Mesenteric fat pad (tissue), 1 donor: ENCODE results near the gene NNT. TPM values are rescaled to one million over a fixed set of nuclear protein-coding genes. Genes with fewer than 3 reads are reported as not detected.
"Not testable (repeated sequence)": the region's sequence is repeated elsewhere in the genome, so short reads cannot be mapped to it uniquely, and the experiment has no call there.

Experiments
- DNase-seq: peaks from one replicate; pipeline ENCODE4 v3.0.0-alpha.2; 2020; ENCODE audit warnings: low spot score
- long read RNA-seq: library from polyadenylated mRNA; unstranded; transcript quantifications from one replicate; pipeline ENCODE4 v2.0.0, GENCODE V29; 2020
- total RNA-seq: library from RNA; stranded (reverse); fragmentation: NEBNext Ultra II Directional; extraction: Animal tissue kit (Norgen Biotek cat#: 25700); gene quantifications from one replicate; pipeline ENCODE4 v1.2.1, GENCODE V29; 2021
- donor health status: DM: yes; HTN: yes; CAD: no.

The NNT gene
- 81.6 TPM for total RNA-seq
- long read RNA-seq, full-length matches to known transcripts = 2 of 50 reads
- long read RNA-seq, partial matches to known transcripts = 30 of 50 reads
- long read RNA-seq, other reads (novel, unspliced or antisense) = 18 of 50 reads

- peak; percentile 93 for DNase-seq
Observed at GRCh38 chr5:43602461-43603343, at the start of gene NNT. NNT (plus strand) TSS chr5:43603180; CDS start chr5:43609196, 6,016 bp downstream.

GRCh38 chr5:43553381-43553780 is 49.6 kb upstream of the NNT start:
- DNase-seq = no peak

DNA sequence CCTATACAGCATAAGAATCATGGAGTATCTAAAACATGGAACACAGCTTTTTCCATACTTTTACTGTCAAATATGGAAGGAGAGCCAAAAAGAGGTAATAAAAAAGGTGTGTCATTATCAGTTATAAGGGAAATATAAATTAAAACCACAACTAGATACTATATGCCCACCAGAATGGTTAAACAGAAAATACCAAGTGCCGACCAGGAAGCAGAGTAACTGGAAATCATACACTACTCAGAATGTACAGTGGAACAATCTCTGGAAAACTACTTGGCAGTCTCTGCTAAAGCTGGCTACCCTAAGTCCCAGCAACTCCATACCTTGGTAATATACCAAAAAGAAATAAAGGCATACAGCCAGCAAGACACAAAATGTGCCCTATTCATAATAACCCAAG is 48.5 kb upstream of the NNT start:
- no peak for DNase-seq

- peak; percentile 90 for DNase-seq
Observed at GRCh38 chr5:43555895-43556606, 46.9 kb upstream of the NNT start.

- not testable (repeated sequence) for DNase-seq
Observed at GRCh38 chr5:43556607-43556856, 46.4 kb upstream of the NNT start.

- DNase-seq = peak; percentile 94
Observed at GRCh38 chr5:43556857-43557542, 46.0 kb upstream of the NNT start, which contains the start of gene PAIP1. PAIP1 (minus strand) TSS chr5:43557077; CDS start chr5:43556846, 231 bp downstream.

DNA sequence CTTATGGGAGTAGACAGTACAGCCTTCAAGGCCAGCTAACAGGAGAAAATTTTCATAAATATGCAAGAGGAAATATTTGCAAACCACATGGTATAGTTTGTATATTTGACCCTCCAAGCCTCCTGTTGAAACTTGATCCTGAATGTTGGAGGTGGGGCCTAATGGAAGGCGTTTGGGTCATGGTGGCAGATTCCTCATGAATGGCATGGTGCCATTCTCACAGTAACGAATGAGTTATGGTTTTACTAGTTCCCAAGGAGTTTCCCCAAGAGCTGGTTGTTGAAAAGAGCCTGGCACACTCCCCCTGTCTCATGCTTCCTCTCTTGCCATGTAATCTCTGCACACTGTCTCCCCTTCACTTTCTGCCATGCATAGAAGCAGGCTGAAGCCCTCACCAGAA is 42.9 kb upstream of the NNT start:
- no peak for DNase-seq

DNA sequence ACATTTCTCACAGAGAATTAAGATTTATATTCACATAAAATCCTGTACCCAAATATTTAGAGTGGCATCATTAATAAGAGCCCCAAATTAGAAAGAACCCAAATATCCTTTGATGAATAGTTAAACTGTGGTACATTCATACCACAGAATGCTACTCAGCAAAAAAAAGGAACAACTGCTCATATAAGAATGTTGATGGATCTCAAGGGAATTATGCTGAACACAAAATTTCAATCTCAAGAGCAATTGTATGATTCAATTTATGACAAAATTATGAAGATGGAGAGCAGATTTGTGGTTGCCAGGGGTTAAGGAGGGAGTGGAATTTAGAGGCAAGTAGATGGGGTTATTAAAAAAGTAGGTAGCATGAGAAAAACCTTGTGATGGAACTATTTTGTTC is 41.6 kb upstream of the NNT start:
- no peak for DNase-seq

- no peak for DNase-seq
Observed at GRCh38 chr5:43563321-43563720, 39.7 kb upstream of the NNT start.

DNA sequence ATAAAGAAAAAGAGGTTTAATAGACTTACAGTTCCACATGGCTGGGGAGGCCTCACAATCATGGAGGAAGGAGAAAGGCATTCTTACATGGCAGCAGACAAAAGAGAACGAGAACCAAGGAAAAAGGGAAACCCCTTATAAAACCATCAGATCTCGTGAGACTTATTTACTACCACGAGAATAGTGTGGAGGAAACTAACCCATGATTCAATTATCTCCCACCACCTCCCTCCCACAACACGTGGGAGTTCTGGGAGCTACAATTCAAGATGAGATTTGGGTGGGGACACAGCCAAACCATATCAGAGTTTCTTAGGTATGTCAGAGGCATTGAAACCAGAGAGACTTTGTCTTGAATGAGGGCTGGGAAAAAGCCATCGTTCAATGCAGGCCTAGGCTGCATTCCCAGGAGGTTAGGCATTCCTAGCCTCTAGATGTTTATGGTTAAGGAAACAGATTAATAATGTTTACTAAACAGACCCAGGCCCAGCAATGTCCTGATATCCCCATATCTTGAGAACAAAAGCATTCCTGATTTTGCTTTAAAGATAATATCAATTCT is 38.6 kb upstream of the NNT start:
- no peak for DNase-seq

GRCh38 chr5:43565043-43565442 is 37.9 kb upstream of the NNT start:
- no peak for DNase-seq

DNA sequence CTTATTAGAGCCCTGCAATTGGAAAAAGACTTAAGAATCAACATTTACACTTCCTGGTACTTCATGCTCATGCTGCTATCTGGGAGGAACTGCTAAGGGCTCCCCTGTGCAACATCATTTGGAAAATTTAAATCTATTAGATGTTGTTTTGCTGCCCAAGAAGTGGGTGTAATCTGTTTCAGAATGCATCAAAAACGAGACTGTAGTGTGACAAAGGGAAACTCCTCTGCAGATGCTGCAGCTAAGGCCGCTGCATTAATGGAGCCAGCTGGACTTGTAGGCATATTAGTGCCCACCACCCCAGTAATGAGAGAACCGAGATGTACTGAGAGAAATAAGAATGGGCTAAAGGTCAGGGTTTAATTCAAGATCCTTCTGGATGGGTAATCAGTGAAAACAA is 35.0 kb upstream of the NNT start:
- no peak for DNase-seq

DNA sequence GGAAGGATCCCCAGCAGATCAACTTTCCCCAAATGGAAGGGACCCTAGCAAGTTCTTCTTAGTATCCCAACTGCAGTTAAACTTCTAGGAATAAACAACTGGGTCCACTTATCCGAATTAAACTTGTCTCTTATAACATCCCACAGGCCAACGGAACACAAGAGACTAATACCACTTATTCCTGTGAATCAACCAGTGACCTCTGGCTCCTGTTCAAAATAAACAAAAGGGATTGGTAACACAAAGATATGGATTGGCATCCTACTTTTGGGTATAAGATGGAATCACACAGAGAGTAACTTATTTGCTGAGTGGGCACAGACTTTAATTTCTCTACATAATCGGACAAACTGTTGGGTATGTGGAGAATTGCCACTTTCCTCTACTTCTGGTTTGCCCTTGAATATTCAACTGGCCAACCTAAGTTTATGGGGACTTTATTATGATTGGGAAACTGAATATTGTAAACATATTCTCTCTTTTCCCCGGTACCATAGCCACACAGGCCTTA is 33.7 kb upstream of the NNT start:
- DNase-seq = no peak

DNA sequence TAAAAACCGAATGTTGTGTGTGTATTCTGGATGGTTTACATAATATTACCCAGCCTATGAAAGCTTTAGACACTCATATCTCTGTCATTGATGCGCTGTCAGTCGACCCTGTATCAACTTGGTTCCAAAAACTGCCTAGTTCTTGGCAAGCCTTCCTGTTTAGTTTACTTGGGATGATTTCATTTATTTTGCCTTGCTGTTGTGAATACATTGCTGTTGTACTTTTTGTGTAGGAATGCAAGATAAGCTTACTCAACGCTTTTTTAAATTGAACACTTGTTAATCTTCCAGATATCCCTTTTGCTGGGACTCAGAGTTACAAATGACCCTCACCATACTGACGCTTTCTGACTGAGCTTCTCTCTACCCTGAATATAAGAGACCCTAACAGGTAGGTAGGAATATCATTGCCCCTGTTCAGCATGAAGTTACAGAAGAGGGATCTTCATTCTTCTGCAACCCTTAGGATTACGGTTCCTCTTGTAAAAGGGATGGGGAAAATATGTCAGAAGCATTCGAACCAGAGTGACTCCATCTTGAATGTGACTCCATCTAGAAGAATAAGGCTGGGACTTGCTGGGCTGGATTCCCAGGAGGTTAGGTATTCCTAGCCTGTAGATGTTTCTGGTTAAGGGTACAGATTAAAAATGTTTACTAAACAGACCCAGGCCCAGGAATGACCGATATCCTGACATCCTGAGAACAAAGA is 32.4 kb upstream of the NNT start:
- DNase-seq = no peak

DNA sequence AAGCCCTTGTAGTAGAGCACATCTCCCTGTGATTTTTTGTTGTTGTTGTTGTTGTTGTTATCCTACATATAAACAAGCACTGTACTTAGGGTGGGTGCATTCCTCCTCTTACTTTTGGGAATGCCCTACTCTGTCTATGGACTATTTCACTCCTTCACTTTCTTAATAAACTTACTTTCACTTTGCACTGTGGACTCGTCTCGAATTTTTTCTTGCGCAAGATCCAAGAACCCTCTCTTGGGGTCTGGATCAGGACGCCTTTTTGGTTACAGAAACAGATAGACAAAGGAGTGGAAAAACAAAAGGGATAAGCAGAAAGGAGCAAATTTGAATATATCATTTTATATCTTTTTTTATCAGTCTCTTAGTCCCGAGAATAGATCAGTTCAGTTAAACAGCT is 31.7 kb upstream of the NNT start:
- no peak for DNase-seq

DNA sequence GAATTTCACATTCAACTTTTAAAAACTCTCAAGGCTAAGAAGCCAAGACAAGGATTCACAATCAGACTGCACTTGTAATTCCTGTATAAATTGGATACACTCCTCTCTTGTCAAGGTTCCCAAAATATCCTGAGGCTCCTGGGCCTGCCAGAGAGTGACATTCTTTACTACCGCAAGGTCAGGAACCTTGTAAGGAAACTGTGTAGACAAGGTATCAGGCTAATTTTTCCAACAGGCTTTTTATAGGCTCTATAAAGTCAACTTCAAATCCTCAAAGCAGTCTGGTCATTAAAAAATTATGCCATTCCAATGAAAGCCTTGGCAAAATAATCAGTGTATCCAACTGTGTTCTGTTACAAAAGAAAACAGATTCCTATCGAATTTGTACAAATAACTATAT is 30.6 kb upstream of the NNT start:
- no peak for DNase-seq

DNA sequence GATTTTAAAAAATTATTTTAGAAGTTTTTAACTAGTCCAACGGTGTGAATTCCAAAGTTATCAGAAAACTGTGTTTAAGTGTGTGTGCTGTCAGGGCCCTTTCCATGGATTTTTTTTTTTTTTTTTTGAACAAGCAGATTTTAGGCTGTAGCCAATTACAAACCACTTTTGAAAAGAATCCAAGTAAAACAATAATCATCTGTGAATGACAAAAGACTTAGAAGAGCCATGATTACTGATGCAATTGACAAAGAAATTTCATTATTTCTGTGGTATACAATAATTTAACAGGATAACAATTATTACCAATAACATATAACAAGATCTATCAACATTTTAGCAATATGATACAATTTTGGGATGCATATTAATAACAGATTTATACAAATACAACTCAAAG is 29.9 kb upstream of the NNT start:
- DNase-seq = no peak

DNA sequence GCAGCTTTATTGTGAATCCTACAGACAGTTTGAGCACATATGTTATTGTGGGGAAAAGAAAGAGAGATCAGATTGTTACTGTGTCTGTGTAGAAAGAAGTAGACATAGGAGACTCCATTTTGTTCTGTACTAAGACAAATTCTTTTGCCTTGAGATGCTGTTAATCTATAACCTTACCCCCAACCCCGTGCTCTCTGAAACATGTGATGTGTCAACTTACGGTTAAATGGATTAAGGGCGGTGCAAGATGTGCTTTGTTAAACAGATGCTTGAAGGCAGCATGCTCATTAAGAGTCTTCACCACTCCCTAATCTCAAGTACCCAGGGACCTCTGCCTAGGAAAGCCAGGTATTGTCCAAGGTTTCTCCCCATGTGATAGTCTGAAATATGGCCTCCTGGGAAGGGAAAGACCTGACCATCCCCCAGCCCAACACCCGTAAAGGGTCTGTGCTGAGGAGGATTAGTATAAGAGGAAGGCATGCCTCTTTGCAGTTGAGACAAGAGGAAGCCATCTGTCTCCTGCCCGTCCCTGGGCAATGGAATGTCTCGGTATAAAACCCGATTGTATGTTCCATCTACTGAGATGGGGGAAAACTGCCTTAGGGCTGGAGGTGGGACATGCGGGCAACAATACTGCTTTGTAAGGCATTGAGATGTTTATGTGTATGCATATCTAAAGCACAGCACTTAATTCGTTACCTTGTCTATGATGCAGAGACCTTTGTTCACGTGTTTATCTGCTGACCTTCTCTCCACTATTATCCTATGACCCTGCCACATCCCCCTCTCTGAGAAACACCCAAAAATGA is 22.4 kb upstream of the NNT start:
- DNase-seq = not testable (repeated sequence)

- no peak for DNase-seq
Observed at GRCh38 chr5:43581398-43581797, 21.6 kb upstream of the NNT start.
